ENCODE measurements around the gene CRABP1.

DNA sequence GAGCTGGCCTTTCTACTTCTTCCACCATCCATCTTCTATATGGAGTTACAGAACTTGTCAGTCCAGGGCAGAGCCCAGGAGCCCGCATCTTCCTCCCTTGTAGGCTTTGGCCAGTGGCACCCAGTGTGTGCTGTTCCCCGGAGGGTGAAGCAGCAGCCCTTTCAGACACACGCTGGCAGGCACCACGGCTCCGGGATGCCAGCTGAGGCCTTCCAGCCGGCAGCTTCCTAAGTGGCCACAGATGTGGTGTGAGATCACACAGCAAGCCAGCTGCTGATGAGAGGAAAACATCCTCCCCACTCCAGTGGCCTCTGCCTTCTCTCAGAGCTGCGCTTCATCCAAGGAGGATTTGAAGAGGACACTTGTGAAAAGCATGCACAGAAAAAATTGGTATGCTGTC is 24.1 kb downstream of the CRABP1 start:
- TF ChIP-seq, protein P1, sequence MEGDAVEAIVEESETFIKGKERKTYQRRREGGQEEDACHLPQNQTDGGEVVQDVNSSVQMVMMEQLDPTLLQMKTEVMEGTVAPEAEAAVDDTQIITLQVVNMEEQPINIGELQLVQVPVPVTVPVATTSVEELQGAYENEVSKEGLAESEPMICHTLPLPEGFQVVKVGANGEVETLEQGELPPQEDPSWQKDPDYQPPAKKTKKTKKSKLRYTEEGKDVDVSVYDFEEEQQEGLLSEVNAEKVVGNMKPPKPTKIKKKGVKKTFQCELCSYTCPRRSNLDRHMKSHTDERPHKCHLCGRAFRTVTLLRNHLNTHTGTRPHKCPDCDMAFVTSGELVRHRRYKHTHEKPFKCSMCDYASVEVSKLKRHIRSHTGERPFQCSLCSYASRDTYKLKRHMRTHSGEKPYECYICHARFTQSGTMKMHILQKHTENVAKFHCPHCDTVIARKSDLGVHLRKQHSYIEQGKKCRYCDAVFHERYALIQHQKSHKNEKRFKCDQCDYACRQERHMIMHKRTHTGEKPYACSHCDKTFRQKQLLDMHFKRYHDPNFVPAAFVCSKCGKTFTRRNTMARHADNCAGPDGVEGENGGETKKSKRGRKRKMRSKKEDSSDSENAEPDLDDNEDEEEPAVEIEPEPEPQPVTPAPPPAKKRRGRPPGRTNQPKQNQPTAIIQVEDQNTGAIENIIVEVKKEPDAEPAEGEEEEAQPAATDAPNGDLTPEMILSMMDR (IDR thresholded peaks at IDR 0.05; ENCODE audit: insufficient read depth, low read depth, low read length): no peak
- no peak for TF ChIP-seq EZH2 (IDR thresholded peaks at IDR 0.05; ENCODE audit: insufficient read depth, low read length)
